K562 (cell line): ENCODE results near the gene TMEM121B. TPM values are rescaled to one million over a fixed set of nuclear protein-coding genes. Genes with fewer than 3 reads are reported as not detected.
A peak's percentile ranks its signal among the peaks of the same experiment; 100 is the strongest.

Source experiments
- CXXC5 ChIP-seq: fragments of 250-450 bp; sonication (Bioruptor Pico); IDR thresholded peaks from 2 replicates; pipeline ENCODE4 v1.8.0; 2022; ENCODE audit warnings: inconsistent platforms, mild to moderate bottlenecking, moderate library complexity
- ELF1 ChIP-seq: fragments of 200-800 bp; sonication (Bioruptor generic); IDR thresholded peaks from 2 replicates; pipeline ENCODE4 v1.6.1; 2016; ENCODE audit warnings: missing genetic modification characterization, missing compliant biosample characterization
- HMG20B ChIP-seq: fragments of 250-450 bp; sonication (Bioruptor Pico); IDR thresholded peaks from 2 replicates; pipeline ENCODE4 v1.5.0; 2021; ENCODE audit warnings: mild to moderate bottlenecking
- MCM2 ChIP-seq: fragments of 450-650 bp; IDR thresholded peaks from 2 replicates; pipeline ENCODE4 v1.6.1; 2017; ENCODE audit warnings: low read depth, mild to moderate bottlenecking
- NFE2 ChIP-seq: IDR thresholded peaks from 2 replicates; pipeline ENCODE4 v1.6.1; 2014; ENCODE audit warnings: antibody characterized with exemption, low read depth
- RBM39 ChIP-seq: fragments of 200-400 bp; formaldehyde crosslinking; optimal IDR thresholded peaks from 2 replicates; pipeline ENCODE3; 2018; ENCODE audit warnings: low read depth, low read length
- RUNX1 ChIP-seq: sonication (generic); IDR thresholded peaks from 2 replicates; pipeline ENCODE4 v1.6.1; 2016; ENCODE audit warnings: antibody characterized with exemption, low read depth
- SMAD1 ChIP-seq: fragments of 150-350 bp; IDR thresholded peaks from 2 replicates; pipeline ENCODE4 v1.6.1; 2014; ENCODE audit warnings: low read length, low read depth; ENCODE audit not compliant: partially characterized antibody
- SMARCA4 ChIP-seq: fragments of 450-650 bp; IDR thresholded peaks from 2 replicates; pipeline ENCODE4 v1.6.1; 2016
- SRF ChIP-seq, 2 experiments: fragments of 250-450, 450-650 bp in 1 of 2; sonication (Bioruptor Pico) in 1 of 2; sonication (generic) in 1 of 2; formaldehyde crosslinking; IDR thresholded peaks; 2 replicates each; pipeline versions ENCODE4 v1.5.0 to v1.5.1; 2020 to 2022; ENCODE audit warnings: mild to moderate bottlenecking in 1 of 2, missing genetic modification reagents in 1 of 2
- TEAD1 ChIP-seq, 2 experiments: fragments of 450-650 bp in 1 of 2; sonication (generic) in 1 of 2; formaldehyde crosslinking; IDR thresholded peaks; 2 replicates each; pipeline versions ENCODE4 v1.4.0 to v1.8.0; 2020 to 2022; ENCODE audit warnings: mild to moderate bottlenecking in 2 of 2, missing genetic modification reagents in 1 of 2
- ZEB2 ChIP-seq: fragments of 450-650 bp; IDR thresholded peaks from 2 replicates; pipeline ENCODE4 v1.6.1; 2016
- ZNF263 ChIP-seq: sonication (generic); formaldehyde crosslinking; IDR thresholded peaks from 2 replicates; pipeline ENCODE4 v1.8.0; 2022; ENCODE audit warnings: mild to moderate bottlenecking, missing genetic modification reagents, borderline replicate concordance
- polyA plus RNA-seq, 8 experiments: library from polyadenylated mRNA; depleted of rRNA in 4 of 8; stranded (reverse) in 5 of 8; unstranded in 3 of 8; fragments of >200 nt; fragmentation: Nextera tagmentation in 2 of 8; fragmentation: Illumina TruSeq in 1 of 8; extraction: Ambion mirVana in 2 of 8; extraction: Trizol in 1 of 8; gene quantifications; 2 replicates each; pipeline versions ENCODE4 v1.2.1 to v1.2.3, GENCODE V29; 2011 to 2014; ENCODE audit warnings: inconsistent platforms in 1 of 8, missing spikeins in 1 of 8
- total RNA-seq, 7 experiments: library from RNA; depleted of rRNA in 6 of 7; stranded (reverse); fragments of >200 nt in 6 of 7; fragmentation: Illumina TruSeq in 2 of 7; extraction: Trizol in 2 of 7; gene quantifications; 2 replicates each; pipeline versions ENCODE4 v1.2.1 to v1.2.3, GENCODE V29; 2011 to 2021; ENCODE audit warnings: low replicate concordance in 1 of 7
- TF ChIP-seq, protein P1 (sequence below): fragments of 450-650 bp; IDR thresholded peaks from 2 replicates; pipeline ENCODE4 v1.6.1; 2016; ENCODE audit warnings: mild to moderate bottlenecking, moderate library complexity

TMEM121B gene
- total and polyA plus RNA-seq, 9 of the 15 experiments (the other 6 are each of a cell fraction or from before 2014, with no cell fraction given) = 0.03 to 0.07 (median 0.03) TPM; not detected in 6

GRCh38 chr22:17084554-17085276 lies 36.4 kb downstream of the TMEM121B start, which contains the start of gene IL17RA (continued):
- TF ChIP-seq, protein P1, sequence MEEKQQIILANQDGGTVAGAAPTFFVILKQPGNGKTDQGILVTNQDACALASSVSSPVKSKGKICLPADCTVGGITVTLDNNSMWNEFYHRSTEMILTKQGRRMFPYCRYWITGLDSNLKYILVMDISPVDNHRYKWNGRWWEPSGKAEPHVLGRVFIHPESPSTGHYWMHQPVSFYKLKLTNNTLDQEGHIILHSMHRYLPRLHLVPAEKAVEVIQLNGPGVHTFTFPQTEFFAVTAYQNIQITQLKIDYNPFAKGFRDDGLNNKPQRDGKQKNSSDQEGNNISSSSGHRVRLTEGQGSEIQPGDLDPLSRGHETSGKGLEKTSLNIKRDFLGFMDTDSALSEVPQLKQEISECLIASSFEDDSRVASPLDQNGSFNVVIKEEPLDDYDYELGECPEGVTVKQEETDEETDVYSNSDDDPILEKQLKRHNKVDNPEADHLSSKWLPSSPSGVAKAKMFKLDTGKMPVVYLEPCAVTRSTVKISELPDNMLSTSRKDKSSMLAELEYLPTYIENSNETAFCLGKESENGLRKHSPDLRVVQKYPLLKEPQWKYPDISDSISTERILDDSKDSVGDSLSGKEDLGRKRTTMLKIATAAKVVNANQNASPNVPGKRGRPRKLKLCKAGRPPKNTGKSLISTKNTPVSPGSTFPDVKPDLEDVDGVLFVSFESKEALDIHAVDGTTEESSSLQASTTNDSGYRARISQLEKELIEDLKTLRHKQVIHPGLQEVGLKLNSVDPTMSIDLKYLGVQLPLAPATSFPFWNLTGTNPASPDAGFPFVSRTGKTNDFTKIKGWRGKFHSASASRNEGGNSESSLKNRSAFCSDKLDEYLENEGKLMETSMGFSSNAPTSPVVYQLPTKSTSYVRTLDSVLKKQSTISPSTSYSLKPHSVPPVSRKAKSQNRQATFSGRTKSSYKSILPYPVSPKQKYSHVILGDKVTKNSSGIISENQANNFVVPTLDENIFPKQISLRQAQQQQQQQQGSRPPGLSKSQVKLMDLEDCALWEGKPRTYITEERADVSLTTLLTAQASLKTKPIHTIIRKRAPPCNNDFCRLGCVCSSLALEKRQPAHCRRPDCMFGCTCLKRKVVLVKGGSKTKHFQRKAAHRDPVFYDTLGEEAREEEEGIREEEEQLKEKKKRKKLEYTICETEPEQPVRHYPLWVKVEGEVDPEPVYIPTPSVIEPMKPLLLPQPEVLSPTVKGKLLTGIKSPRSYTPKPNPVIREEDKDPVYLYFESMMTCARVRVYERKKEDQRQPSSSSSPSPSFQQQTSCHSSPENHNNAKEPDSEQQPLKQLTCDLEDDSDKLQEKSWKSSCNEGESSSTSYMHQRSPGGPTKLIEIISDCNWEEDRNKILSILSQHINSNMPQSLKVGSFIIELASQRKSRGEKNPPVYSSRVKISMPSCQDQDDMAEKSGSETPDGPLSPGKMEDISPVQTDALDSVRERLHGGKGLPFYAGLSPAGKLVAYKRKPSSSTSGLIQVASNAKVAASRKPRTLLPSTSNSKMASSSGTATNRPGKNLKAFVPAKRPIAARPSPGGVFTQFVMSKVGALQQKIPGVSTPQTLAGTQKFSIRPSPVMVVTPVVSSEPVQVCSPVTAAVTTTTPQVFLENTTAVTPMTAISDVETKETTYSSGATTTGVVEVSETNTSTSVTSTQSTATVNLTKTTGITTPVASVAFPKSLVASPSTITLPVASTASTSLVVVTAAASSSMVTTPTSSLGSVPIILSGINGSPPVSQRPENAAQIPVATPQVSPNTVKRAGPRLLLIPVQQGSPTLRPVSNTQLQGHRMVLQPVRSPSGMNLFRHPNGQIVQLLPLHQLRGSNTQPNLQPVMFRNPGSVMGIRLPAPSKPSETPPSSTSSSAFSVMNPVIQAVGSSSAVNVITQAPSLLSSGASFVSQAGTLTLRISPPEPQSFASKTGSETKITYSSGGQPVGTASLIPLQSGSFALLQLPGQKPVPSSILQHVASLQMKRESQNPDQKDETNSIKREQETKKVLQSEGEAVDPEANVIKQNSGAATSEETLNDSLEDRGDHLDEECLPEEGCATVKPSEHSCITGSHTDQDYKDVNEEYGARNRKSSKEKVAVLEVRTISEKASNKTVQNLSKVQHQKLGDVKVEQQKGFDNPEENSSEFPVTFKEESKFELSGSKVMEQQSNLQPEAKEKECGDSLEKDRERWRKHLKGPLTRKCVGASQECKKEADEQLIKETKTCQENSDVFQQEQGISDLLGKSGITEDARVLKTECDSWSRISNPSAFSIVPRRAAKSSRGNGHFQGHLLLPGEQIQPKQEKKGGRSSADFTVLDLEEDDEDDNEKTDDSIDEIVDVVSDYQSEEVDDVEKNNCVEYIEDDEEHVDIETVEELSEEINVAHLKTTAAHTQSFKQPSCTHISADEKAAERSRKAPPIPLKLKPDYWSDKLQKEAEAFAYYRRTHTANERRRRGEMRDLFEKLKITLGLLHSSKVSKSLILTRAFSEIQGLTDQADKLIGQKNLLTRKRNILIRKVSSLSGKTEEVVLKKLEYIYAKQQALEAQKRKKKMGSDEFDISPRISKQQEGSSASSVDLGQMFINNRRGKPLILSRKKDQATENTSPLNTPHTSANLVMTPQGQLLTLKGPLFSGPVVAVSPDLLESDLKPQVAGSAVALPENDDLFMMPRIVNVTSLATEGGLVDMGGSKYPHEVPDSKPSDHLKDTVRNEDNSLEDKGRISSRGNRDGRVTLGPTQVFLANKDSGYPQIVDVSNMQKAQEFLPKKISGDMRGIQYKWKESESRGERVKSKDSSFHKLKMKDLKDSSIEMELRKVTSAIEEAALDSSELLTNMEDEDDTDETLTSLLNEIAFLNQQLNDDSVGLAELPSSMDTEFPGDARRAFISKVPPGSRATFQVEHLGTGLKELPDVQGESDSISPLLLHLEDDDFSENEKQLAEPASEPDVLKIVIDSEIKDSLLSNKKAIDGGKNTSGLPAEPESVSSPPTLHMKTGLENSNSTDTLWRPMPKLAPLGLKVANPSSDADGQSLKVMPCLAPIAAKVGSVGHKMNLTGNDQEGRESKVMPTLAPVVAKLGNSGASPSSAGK = peak; percentile 89
- TF ChIP-seq MCM2 (no peak), SMARCA4 (peak; percentile 58; the same call in 1 of the 2 replicates), ELF1 (peak; percentile 85), SRF (CRISPR knock-in tag; IDR thresholded peaks at IDR 0.05) (0 out of 4 replicates have a peak, but pooled peaks of 1 of the 2 experiments have one; percentile 68), ZNF263 (CRISPR knock-in tag) (peak; percentile 98), SMAD1 (no peak), HMG20B (CRISPR knock-in tag) (no peak; the same call in 1 of the 2 replicates), CXXC5 (CRISPR knock-in tag) (peak; percentile 87), RBM39 (no peak), TEAD1 (CRISPR knock-in tag; IDR thresholded peaks at IDR 0.05) (peak in 1 of 2 experiments; percentile 40; a peak in 1 of 4 replicates), RUNX1 (no peak), NFE2 (no peak), ZEB2 (peak; percentile 85)
